ENCODE data around the gene SPATA45.

DNA sequence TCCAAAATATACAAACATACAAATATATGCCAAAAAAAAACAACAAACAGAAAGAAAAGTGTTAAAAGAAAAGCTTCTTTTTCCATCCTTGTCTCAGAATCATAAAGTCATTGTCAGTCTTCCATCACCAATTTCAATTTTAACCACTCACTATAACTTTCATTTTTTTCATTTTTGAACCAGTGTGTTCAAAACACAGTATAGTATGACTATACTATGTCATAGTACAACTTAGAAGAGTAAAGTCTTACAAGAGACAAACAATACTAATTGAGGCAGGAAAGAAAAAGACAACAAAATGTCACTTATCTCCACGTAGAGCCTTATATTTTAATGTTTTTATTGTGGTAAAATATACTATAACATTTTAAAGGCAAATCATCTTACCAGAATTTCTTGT lies 63.5 kb downstream of the SPATA45 start:
- TF ChIP-seq EZH2phosphoT487 (IDR thresholded peaks at IDR 0.05; ENCODE audit: insufficient read depth, low read depth) (no peak), EZH2 (IDR thresholded peaks at IDR 0.05; ENCODE audit: insufficient read depth, poor library complexity, severe bottlenecking) (no peak)

Data from GM23248 (cell line).